GM12878 (cell line): Measurements from ENCODE around the gene GABBR2. TPM values are rescaled to one million over a fixed set of nuclear protein-coding genes. Genes with fewer than 3 reads are reported as not detected.
A peak's percentile ranks its signal among the peaks of the same experiment; 100 is the strongest.

ENCODE experiments used
- BACH1 ChIP-seq: fragments of 450-650 bp; IDR thresholded peaks from 2 replicates; pipeline ENCODE4 v1.6.1; 2017; ENCODE audit warnings: mild to moderate bottlenecking, borderline replicate concordance
- BRCA1 ChIP-seq: IDR thresholded peaks from 2 replicates; pipeline ENCODE4 v1.6.1; 2011; ENCODE audit warnings: low read depth, low read length, improper control_type of control experiment
- CREM ChIP-seq: IDR thresholded peaks from 2 replicates; pipeline ENCODE4 v1.6.1; 2014; ENCODE audit warnings: antibody characterized with exemption, low read depth
- E4F1 ChIP-seq: fragments of 450-650 bp; IDR thresholded peaks from 2 replicates; pipeline ENCODE4 v1.6.1; 2018; ENCODE audit warnings: borderline replicate concordance, mild to moderate bottlenecking; ENCODE audit not compliant: partially characterized antibody
- EED ChIP-seq: sonication (generic); IDR thresholded peaks from 2 replicates; pipeline ENCODE4 v1.6.1; 2016; ENCODE audit warnings: antibody characterized with exemption, low read depth
- IKZF2 ChIP-seq, 2 experiments: fragments of 450-650 bp; IDR thresholded peaks; 2 replicates each; pipeline ENCODE4 v1.6.1; 2017; ENCODE audit warnings: mild to moderate bottlenecking in 2 of 2, moderate library complexity in 2 of 2
- KLF5 ChIP-seq: fragments of 450-650 bp; IDR thresholded peaks from 2 replicates; pipeline ENCODE4 v1.6.1; 2014; ENCODE audit warnings: mild to moderate bottlenecking; ENCODE audit not compliant: partially characterized antibody
- MEF2B ChIP-seq: fragments of 450-650 bp; IDR thresholded peaks from 2 replicates; pipeline ENCODE4 v1.6.1; 2018; ENCODE audit warnings: mild to moderate bottlenecking, moderate library complexity; ENCODE audit not compliant: partially characterized antibody, poor library complexity, severe bottlenecking
- NFXL1 ChIP-seq: fragments of 450-650 bp; IDR thresholded peaks from 2 replicates; pipeline ENCODE4 v1.6.1; 2017; ENCODE audit warnings: antibody characterized with exemption, mild to moderate bottlenecking, borderline replicate concordance
- PKNOX1 ChIP-seq: fragments of 450-650 bp; IDR thresholded peaks from 2 replicates; pipeline ENCODE4 v1.6.1; 2016; ENCODE audit warnings: mild to moderate bottlenecking
- PML ChIP-seq: IDR thresholded peaks from 2 replicates; pipeline ENCODE4 v1.6.1; 2012; ENCODE audit warnings: low read length, inconsistent platforms
- POLR2AphosphoS2 ChIP-seq: IDR thresholded peaks from 2 replicates; pipeline ENCODE4 v1.6.1; 2011; ENCODE audit warnings: low read depth, mild to moderate bottlenecking, low read length, improper control_type of control experiment, moderate library complexity
- RAD51 ChIP-seq: fragments of 450-650 bp; IDR thresholded peaks from 2 replicates; pipeline ENCODE4 v1.6.1; 2016; ENCODE audit warnings: moderate library complexity, mild to moderate bottlenecking, inconsistent platforms
- SREBF1 ChIP-seq: IDR thresholded peaks from 2 replicates; pipeline ENCODE4 v1.6.1; 2012; ENCODE audit warnings: mild to moderate bottlenecking, low read length
- STAT3 ChIP-seq: IDR thresholded peaks from 2 replicates; pipeline ENCODE4 v1.6.1; 2011; ENCODE audit warnings: low read depth, low read length, improper control_type of control experiment
- TCF3 ChIP-seq: IDR thresholded peaks from 2 replicates; pipeline ENCODE4 v1.6.1; 2012; ENCODE audit warnings: low read depth, mild to moderate bottlenecking, low read length, borderline replicate concordance; ENCODE audit not compliant: insufficient read depth
- ZBED1 ChIP-seq: IDR thresholded peaks from 2 replicates; pipeline ENCODE4 v1.6.1; 2016; ENCODE audit warnings: borderline replicate concordance
- ZBTB33 ChIP-seq: fragments of 450-650 bp; IDR thresholded peaks from 2 replicates; pipeline ENCODE4 v1.6.1; 2017; ENCODE audit warnings: mild to moderate bottlenecking
- ZBTB40 ChIP-seq: fragments of 450-650 bp; IDR thresholded peaks from 2 replicates; pipeline ENCODE4 v1.6.1; 2016; ENCODE audit warnings: mild to moderate bottlenecking, moderate library complexity, borderline replicate concordance
- ZNF384 ChIP-seq: IDR thresholded peaks from 2 replicates; pipeline ENCODE4 v1.6.1; 2012; ENCODE audit warnings: low read depth, mild to moderate bottlenecking, low read length, improper control_type of control experiment, borderline replicate concordance
- ZNF622 ChIP-seq: fragments of 450-650 bp; IDR thresholded peaks from 2 replicates; pipeline ENCODE4 v1.6.1; 2017; ENCODE audit warnings: mild to moderate bottlenecking, inconsistent platforms
- polyA plus RNA-seq, 11 experiments: library from polyadenylated mRNA; depleted of rRNA in 4 of 11; unstranded in 6 of 11; stranded (reverse) in 5 of 11; fragments of >200 nt; fragmentation: Nextera tagmentation in 4 of 11; fragmentation: Illumina TruSeq in 1 of 11; extraction: Ambion mirVana in 4 of 11; extraction: Trizol in 1 of 11; gene quantifications; 1 replicate in 1 of 11; 2 replicates in 10 of 11; pipeline versions ENCODE4 v1.2.1 to v1.2.3, GENCODE V29; 2011 to 2016; ENCODE audit warnings: inconsistent platforms in 2 of 11, missing spikeins in 2 of 11, low read depth in 1 of 11
- total RNA-seq, 4 experiments: library from RNA; depleted of rRNA in 3 of 4; stranded (reverse); fragments of >200 nt in 3 of 4; fragmentation: Illumina TruSeq in 1 of 4; extraction: Trizol in 1 of 4; gene quantifications; 2 replicates each; pipeline versions ENCODE4 v1.2.1 to v1.2.3, GENCODE V29; 2013 to 2021

Gene GABBR2
- total and polyA plus RNA-seq, 10 of the 15 experiments (the other 5 are each of a cell fraction or from before 2014, with no cell fraction given), result 0.02 to 2.2 (median 0.06) TPM; not detected in 2

GRCh38 chr9:98255578-98256296 is 453.0 kb downstream of the GABBR2 start, which contains the start of gene TBC1D2 (continued):
- TF ChIP-seq ZNF384 (no peak), PKNOX1 (peak; percentile 87), SREBF1 (no peak), BRCA1 (no peak), CREM (peak; percentile 75), MEF2B (no peak), NFXL1 (no peak), ZNF622 (no peak), IKZF2 (IDR thresholded peaks at IDR 0.05) (no peak; a peak in 1 of 4 replicates), RAD51 (no peak), ZBTB33 (no peak), ZBTB40 (peak; percentile 88), ZBED1 (no peak), BACH1 (no peak), PML (peak; percentile 52; the same call in 1 of the 2 replicates), KLF5 (peak; percentile 21), TCF3 (0 out of 2 replicates have a peak, but pooled peaks have one; percentile 48), E4F1 (peak; percentile 92), STAT3 (no peak), POLR2AphosphoS2 (no peak), EED (no peak; the same call in 1 of the 2 replicates)
